Transverse colon (tissue), 4 donors: ENCODE results near the gene CDH13.

Source experiments
- POLR2A ChIP-seq: fragments of 450-650 bp; IDR thresholded peaks from one replicate; pipeline ENCODE4 v1.6.1; 2016; ENCODE audit warnings: antibody characterized with exemption, mild to moderate bottlenecking, moderate library complexity
- POLR2AphosphoS5 ChIP-seq, 3 donors: sonication (generic); formaldehyde crosslinking; IDR thresholded peaks; one replicate each; pipeline ENCODE4 v1.6.1; 2016; ENCODE audit warnings: antibody characterized with exemption in 3 of 3
- TF ChIP-seq, protein P1 (sequence below), 5 experiments: fragments of 200-600 bp in 3 of 5; fragments of 450-650 bp in 2 of 5; sonication (generic) in 3 of 5; IDR thresholded peaks; 1 replicate in 2 of 5; 2 replicates in 3 of 5; pipeline ENCODE4 v1.5.1; 2016 to 2017; ENCODE audit warnings: antibody characterized with exemption in 5 of 5, inconsistent platforms in 3 of 5, mild to moderate bottlenecking in 2 of 5, moderate library complexity in 1 of 5

DNA sequence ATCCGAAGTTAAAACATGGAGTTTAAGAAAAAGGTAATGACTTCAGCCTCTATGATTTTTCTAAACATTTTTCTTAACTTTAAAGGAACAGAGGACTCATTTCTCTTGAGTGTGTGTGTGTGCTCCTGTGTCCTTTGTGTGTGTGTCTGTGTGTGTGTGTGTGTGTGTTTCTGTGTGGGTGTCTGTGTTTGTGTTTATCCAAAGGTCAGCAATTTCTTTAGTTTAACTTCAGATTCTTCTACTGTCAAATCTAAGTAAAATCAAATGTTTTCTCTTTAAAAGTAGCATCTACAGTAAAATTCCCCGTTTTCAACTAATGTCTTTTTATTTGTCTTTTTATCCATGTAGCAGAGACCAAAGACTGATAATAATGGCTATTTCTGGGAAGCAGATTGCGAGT lies 1212.8 kb downstream of the CDH13 start:
- TF ChIP-seq POLR2A (no peak), POLR2AphosphoS5 (IDR thresholded peaks at IDR 0.05) (no peak)
- TF ChIP-seq, protein P1, sequence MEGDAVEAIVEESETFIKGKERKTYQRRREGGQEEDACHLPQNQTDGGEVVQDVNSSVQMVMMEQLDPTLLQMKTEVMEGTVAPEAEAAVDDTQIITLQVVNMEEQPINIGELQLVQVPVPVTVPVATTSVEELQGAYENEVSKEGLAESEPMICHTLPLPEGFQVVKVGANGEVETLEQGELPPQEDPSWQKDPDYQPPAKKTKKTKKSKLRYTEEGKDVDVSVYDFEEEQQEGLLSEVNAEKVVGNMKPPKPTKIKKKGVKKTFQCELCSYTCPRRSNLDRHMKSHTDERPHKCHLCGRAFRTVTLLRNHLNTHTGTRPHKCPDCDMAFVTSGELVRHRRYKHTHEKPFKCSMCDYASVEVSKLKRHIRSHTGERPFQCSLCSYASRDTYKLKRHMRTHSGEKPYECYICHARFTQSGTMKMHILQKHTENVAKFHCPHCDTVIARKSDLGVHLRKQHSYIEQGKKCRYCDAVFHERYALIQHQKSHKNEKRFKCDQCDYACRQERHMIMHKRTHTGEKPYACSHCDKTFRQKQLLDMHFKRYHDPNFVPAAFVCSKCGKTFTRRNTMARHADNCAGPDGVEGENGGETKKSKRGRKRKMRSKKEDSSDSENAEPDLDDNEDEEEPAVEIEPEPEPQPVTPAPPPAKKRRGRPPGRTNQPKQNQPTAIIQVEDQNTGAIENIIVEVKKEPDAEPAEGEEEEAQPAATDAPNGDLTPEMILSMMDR (IDR thresholded peaks at IDR 0.05): no peak
